Neural progenitor cell (in vitro differentiated cells): ENCODE data around the gene ERAP2. TPM values are rescaled to one million over a fixed set of nuclear protein-coding genes. Genes with fewer than 3 reads are reported as not detected.

ENCODE experiments used
- DNase-seq: peaks from one replicate; pipeline ENCODE4 v3.0.0-alpha.2; 2016; ENCODE audit warnings: low spot score
- H2AFZ ChIP-seq: fragments of 200-600 bp; sonication (generic); replicated peaks from 2 replicates; pipeline ENCODE4 v1.6.1; 2016; ENCODE audit warnings: antibody characterized with exemption
- H3F3A ChIP-seq: fragments of 200-600 bp; sonication (generic); 2 replicates; pipeline ENCODE4 v1.6.1; 2016; ENCODE audit warnings: antibody characterized with exemption, low read depth
- H3K27ac ChIP-seq: fragments of 200-600 bp; sonication (generic); 2 replicates; pipeline ENCODE4 v1.5.1; 2016; ENCODE audit warnings: mild to moderate bottlenecking
- H3K27me3 ChIP-seq: fragments of 200-600 bp; sonication (generic); 2 replicates; pipeline ENCODE4 v1.6.1; 2016; ENCODE audit warnings: mild to moderate bottlenecking, moderate library complexity
- H3K36me3 ChIP-seq: fragments of 200-600 bp; sonication (generic); 2 replicates; pipeline ENCODE4 v1.5.1; 2016
- H3K4me1 ChIP-seq: fragments of 200-600 bp; sonication (generic); 2 replicates; pipeline ENCODE4 v1.6.1; 2016; ENCODE audit warnings: mixed run types
- H3K4me2 ChIP-seq: fragments of 200-600 bp; sonication (generic); 2 replicates; pipeline ENCODE4 v1.6.1; 2016
- H3K4me3 ChIP-seq: fragments of 200-600 bp; sonication (generic); 2 replicates; pipeline ENCODE4 v1.5.1; 2016
- H3K79me2 ChIP-seq: fragments of 200-600 bp; sonication (generic); 2 replicates; pipeline ENCODE4 v1.6.1; 2016; ENCODE audit warnings: low read depth
- H3K9ac ChIP-seq: fragments of 200-600 bp; sonication (generic); 2 replicates; pipeline ENCODE4 v1.6.1; 2016
- H3K9me3 ChIP-seq: fragments of 200-600 bp; sonication (generic); 2 replicates; pipeline ENCODE4 v1.5.1; 2016; ENCODE audit warnings: low read depth
- H4K20me1 ChIP-seq: fragments of 200-600 bp; sonication (generic); 2 replicates; pipeline ENCODE4 v1.6.1; 2016; ENCODE audit warnings: low read depth
- H3K27ac Mint-ChIP-seq: 3 replicates; pipeline ENCODE4 v1.8.0; 2021; ENCODE audit warnings: mixed read lengths
- H3K27me3 Mint-ChIP-seq: 2 replicates; pipeline ENCODE4 v1.8.0; 2022; ENCODE audit warnings: low read depth, mild to moderate bottlenecking, inconsistent platforms, moderate library complexity, mixed read lengths; ENCODE audit not compliant: insufficient read depth
- H3K36me3 Mint-ChIP-seq: 3 replicates; pipeline ENCODE4 v1.8.0; 2021; ENCODE audit warnings: mixed read lengths
- H3K4me1 Mint-ChIP-seq: 3 replicates; pipeline ENCODE4 v1.8.0; 2021; ENCODE audit warnings: mixed read lengths
- H3K4me3 Mint-ChIP-seq: 3 replicates; pipeline ENCODE4 v1.8.0; 2021; ENCODE audit warnings: mild to moderate bottlenecking, moderate library complexity, mixed read lengths
- H3K9me3 Mint-ChIP-seq: 3 replicates; pipeline ENCODE4 v1.8.0; 2020; ENCODE audit warnings: mixed read lengths
- EZH2 ChIP-seq: fragments of 200-600 bp; sonication (generic); IDR thresholded peaks from 2 replicates; pipeline ENCODE4 v1.6.1; 2017; ENCODE audit warnings: antibody characterized with exemption, mild to moderate bottlenecking, moderate library complexity
- EZH2phosphoT487 ChIP-seq: fragments of 200-600 bp; sonication (generic); IDR thresholded peaks from 2 replicates; pipeline ENCODE4 v1.6.1; 2017; ENCODE audit warnings: antibody characterized with exemption
- total RNA-seq: library from RNA; depleted of rRNA; stranded (reverse); fragments of >200 nt; gene quantifications from 2 replicates; pipeline ENCODE4 v1.2.3, GENCODE V29; 2015; ENCODE audit warnings: low replicate concordance
- TF ChIP-seq, protein P1 (sequence below): fragments of 200-600 bp; sonication (generic); IDR thresholded peaks from 2 replicates; pipeline ENCODE4 v1.5.1; 2017; ENCODE audit warnings: antibody characterized with exemption, mild to moderate bottlenecking

The ERAP2 gene
- total RNA-seq, 1 donor from 2014 or later, result not detected

DNA sequence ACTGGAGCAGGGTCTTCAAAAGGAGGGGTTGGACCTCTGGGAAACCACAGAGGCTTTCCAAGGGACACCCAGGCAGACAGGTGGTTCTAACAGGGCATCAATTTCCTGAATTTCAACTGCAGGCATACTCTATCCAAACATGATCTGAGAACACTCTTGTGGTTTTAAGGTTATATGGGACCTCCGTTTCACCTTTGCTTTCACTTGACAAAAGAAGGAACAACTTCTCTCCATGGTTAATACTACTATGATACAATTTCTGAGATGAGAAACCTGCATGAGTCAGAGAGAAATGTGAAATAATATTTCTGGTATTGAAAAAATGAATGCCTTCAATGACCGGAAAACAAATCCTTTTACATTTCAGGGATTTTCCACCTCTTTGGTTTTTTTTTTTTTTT, 40.5 kb upstream of the ERAP2 start:
- no peak overlapping the region for H3K4me3 ChIP-seq
- no peak overlapping the region for H3K27ac Mint-ChIP-seq

DNA sequence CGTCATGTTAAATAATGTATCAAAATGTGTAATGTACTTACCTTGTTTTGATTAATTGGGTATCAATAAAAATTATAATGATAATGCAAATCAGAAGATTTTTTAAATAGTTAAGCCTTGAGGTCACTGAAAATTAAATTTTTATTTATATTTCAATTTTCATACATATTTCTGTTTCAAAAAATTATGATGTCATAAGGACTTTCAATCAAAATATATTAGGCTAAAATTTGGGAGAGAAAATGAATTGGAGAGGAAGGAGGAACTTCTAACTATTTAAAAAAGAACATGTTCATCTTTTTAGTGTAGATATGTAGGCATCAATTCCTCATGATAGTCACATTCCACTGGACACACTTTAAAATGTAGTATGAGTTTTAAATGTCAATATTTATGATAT, 39.5 kb upstream of the ERAP2 start:
- H3K9me3 ChIP-seq, result no peaks in the 10 kb centered on the region
- H4K20me1 ChIP-seq, result no peaks in the 10 kb centered on the region
- TF ChIP-seq EZH2phosphoT487 (no peak), EZH2 (no peak)
- TF ChIP-seq, protein P1, sequence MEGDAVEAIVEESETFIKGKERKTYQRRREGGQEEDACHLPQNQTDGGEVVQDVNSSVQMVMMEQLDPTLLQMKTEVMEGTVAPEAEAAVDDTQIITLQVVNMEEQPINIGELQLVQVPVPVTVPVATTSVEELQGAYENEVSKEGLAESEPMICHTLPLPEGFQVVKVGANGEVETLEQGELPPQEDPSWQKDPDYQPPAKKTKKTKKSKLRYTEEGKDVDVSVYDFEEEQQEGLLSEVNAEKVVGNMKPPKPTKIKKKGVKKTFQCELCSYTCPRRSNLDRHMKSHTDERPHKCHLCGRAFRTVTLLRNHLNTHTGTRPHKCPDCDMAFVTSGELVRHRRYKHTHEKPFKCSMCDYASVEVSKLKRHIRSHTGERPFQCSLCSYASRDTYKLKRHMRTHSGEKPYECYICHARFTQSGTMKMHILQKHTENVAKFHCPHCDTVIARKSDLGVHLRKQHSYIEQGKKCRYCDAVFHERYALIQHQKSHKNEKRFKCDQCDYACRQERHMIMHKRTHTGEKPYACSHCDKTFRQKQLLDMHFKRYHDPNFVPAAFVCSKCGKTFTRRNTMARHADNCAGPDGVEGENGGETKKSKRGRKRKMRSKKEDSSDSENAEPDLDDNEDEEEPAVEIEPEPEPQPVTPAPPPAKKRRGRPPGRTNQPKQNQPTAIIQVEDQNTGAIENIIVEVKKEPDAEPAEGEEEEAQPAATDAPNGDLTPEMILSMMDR, result no peak
- Mint-ChIP-seq H3K27ac (no peak overlapping the region), H3K9me3 (no peaks in the 10 kb centered on the region), H3K27me3 (no peaks in the 10 kb centered on the region), H3K4me3 (no peak overlapping the region), H3K36me3 (no peaks in the 10 kb centered on the region), H3K4me1 (no peaks in the 10 kb centered on the region)
- no peak overlapping the region for H2AFZ ChIP-seq
- no peak overlapping the region for H3K4me3 ChIP-seq
- no peaks in the 10 kb centered on the region for H3K36me3 ChIP-seq
- no peaks in the 10 kb centered on the region for H3F3A ChIP-seq
- no peaks in the 10 kb centered on the region for H3K27me3 ChIP-seq
- H3K9ac ChIP-seq, result no peak overlapping the region
- peaks cover 8% of the 10 kb centered on the region for H3K4me1 ChIP-seq
- no peak for DNase-seq
- no peaks in the 10 kb centered on the region for H3K79me2 ChIP-seq
- no peak overlapping the region for H3K4me2 ChIP-seq
- no peak overlapping the region for H3K27ac ChIP-seq

More for the DNA sequence above, 40.5 kb upstream of the ERAP2 start:
- H3K9ac ChIP-seq, result no peak overlapping the region
- H3K36me3 Mint-ChIP-seq, result no peaks in the 10 kb centered on the region
- H3K9me3 ChIP-seq, result no peaks in the 10 kb centered on the region
- TF ChIP-seq, protein P1, result no peak
- no peak for TF ChIP-seq EZH2phosphoT487
- TF ChIP-seq EZH2, result no peak
- H3K36me3 ChIP-seq, result no peaks in the 10 kb centered on the region
- no peaks in the 10 kb centered on the region for H3K4me1 Mint-ChIP-seq
- no peaks in the 10 kb centered on the region for H3K9me3 Mint-ChIP-seq
- H3K4me3 Mint-ChIP-seq, result no peak overlapping the region
- no peaks in the 10 kb centered on the region for H4K20me1 ChIP-seq
- H3K27me3 ChIP-seq, result no peaks in the 10 kb centered on the region
- H3K27ac ChIP-seq, result no peak overlapping the region
- H3K4me2 ChIP-seq, result no peak overlapping the region
- no peaks in the 10 kb centered on the region for H3K79me2 ChIP-seq
- peaks cover 8% of the 10 kb centered on the region for H3K4me1 ChIP-seq
- H3F3A ChIP-seq, result no peaks in the 10 kb centered on the region
- no peak for DNase-seq
- H3K27me3 Mint-ChIP-seq, result no peaks in the 10 kb centered on the region
- H2AFZ ChIP-seq, result no peak overlapping the region

DNA sequence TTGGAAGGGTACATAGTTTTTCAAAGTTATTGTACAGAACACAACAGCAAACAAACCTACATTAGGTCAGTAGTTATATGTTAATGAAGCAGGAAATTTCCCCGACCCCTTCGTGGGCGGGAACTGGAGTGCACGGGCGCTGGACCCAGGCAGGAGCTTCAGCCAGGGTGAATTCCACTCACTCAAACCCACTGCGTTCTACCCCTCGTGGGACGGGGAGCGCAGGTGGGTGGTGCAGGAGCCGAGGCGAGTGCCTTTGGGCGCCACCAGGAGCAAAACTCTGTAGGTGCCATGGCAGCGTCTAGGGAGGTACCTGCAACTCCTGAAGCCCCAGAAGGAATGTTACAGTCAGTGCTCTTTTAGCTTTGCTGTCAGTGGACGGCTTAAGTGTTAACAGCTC, 39.0 kb upstream of the ERAP2 start:
- peaks cover 8% of the 10 kb centered on the region for H3K4me1 ChIP-seq
- H3K27ac ChIP-seq, result no peak overlapping the region
- no peak overlapping the region for H3K4me3 ChIP-seq
- Mint-ChIP-seq H3K27ac (no peak overlapping the region), H3K36me3 (no peaks in the 10 kb centered on the region), H3K4me1 (no peaks in the 10 kb centered on the region), H3K4me3 (no peak overlapping the region), H3K9me3 (no peaks in the 10 kb centered on the region), H3K27me3 (no peaks in the 10 kb centered on the region)
- no peaks in the 10 kb centered on the region for H3K9me3 ChIP-seq
- H2AFZ ChIP-seq, result no peak overlapping the region
- H3K4me2 ChIP-seq, result no peak overlapping the region
- no peak overlapping the region for H3K9ac ChIP-seq
- H3F3A ChIP-seq, result no peaks in the 10 kb centered on the region
- TF ChIP-seq, protein P1, result no peak
- TF ChIP-seq EZH2phosphoT487 (no peak), EZH2 (no peak)
- H3K27me3 ChIP-seq, result no peaks in the 10 kb centered on the region
- H3K36me3 ChIP-seq, result no peaks in the 10 kb centered on the region
- no peaks in the 10 kb centered on the region for H4K20me1 ChIP-seq
- H3K79me2 ChIP-seq, result no peaks in the 10 kb centered on the region
- DNase-seq, result no peak
